COR-L47 (cell line): ENCODE measurements around the gene TSPAN9.

Experiments used
- DNase-seq: peaks from one replicate; lab custom pipeline; 2025; lab: John Stamatoyannopoulos, UW

TSPAN9 gene

DNA sequence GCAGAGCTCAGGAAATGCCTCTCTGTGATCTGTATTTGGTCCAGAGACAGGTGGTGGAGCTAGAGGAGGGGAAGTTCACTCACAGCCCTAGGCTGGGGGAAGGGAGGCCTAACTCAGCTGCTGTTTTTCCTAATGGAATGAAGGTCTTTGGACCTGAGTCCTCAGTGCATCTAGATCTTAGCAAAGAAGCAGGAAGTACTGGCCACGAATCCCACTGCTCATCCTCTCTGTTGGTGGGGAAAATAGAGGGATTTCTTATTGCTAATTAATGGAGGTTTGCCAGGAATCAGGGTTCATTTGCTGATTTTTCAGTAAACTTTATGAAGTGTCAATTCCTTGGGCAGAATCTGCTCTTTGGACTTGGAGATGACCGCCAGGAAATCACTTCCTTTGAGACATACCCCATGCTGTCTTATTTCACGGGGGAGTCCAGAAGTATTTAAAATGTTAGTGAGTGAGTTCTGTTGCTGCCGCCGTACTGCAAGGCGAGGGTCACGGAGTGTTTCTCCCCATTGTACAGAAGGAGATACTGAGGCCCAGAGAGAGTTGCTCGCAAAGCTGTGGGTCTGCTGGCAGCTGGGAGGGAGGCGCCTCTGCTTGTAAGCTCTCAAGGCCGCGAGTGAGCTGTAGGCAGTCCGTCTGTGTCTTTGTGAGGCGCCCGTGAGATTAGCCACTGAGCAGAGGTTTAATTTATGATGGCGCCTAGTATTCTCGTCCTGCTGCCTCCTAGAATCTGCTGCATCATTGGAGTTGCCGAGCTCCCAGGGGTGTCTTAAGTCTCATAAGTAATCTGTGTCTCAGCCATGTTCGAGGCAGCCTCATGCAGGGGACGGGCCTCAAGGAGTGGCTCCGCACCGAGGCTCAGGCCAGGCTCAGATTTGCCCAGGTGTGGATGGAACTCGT, 88.2 kb downstream of the TSPAN9 start:
- DNase-seq = no peak

DNA sequence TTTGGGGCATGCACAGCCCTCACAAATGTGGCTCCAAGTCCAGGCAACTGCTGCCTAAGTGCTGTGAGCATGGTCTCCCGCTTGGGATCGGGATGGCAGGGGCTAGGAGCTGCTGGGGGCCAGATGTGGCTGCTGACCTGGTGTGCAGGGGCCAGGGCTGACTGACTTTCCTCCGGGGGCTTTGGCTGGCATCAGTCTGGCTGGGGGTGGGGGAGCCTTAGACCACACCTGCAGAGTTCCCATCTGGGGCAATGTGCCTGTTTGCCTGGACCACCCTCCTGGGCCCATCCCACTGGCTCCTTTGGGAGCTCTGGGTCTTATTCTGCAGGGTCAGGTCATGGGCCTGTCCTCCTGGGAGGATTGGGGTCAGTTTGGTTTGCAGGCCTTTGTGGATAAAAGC, 90.5 kb downstream of the TSPAN9 start:
- DNase-seq = no peak

DNA sequence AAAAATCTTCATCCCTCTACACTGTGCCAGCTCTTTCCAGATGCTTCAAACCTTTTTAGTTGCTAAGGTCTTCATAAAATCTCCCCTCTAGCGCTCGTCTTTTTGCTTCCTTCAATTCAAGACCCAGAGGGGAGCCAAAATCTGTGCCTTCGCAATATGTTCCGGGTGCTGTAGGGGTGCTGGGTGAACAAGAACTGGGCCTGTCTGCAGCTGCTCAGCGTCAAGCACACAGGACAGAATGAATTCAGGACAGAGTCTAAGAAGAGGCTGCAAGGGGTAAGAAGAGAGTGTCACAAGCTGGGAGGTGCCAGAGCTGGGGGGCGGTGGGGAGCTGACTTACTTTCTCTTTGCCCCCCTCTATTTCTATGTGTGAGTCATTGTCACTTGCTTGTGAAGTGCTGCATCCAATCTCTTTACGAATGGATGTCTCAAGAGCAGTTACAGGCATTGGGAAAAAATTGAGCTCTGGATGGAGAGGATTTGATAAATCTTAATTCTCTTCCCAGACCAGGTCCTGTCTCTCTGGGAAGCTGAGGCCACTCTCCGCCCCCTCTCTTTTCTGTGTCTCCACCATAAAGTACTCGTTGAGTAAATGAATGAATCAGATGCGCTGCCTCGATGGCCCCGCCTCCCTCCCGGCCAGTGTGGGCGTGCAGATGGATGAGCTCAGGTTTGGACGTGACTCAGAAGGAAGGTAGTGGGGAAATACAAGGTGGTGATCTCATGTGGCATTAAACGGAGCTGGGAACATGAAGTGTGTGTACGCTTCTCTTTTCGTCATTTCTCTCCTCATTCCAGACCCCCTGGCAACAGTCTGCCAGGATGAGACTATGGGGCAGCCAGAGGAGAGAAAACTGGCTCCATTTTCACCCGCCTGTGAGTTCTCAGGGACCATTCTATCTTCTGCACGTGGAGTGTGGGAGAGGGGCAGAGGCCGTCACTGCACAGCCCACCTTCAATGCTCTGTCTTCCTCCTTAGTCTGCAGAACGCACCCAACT, 91.3 kb downstream of the TSPAN9 start:
- no peak for DNase-seq

DNA sequence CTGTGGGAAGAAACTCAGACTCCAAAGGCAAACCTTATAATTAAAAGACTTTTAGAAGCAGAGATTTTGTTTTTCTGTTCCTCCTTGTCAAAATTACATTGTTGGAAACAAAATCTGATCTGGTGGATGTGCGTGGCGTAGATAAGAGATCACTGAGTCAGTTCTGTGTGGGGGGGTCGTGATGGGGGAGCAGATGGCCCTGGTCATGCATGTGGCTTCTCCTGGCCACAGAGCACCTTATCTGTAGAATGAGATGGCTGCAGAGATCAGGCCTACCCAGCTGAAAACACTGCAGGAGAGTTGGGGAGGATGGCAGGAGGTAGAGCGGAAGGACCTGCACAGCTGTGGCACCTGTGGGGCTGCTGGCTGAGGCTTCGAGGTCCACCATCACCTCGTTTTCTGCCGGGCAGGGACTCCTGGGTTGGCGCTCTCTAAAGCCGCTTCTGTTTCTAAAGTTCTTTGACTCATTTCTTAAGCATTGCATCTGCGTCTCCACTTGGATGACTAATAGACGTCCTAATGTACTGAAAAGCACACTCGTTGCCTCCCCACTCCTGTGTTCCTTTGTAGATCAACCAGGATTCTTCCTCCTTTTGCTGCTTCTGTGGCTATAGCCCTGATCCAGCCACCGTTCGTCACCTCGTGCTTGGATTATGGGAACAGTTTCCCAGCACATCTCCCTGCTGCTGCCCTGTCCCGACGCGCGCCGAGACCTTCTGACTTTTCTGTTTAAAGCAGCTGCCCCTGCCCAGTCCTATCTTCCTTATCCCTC, 93.4 kb downstream of the TSPAN9 start:
- DNase-seq = no peak

DNA sequence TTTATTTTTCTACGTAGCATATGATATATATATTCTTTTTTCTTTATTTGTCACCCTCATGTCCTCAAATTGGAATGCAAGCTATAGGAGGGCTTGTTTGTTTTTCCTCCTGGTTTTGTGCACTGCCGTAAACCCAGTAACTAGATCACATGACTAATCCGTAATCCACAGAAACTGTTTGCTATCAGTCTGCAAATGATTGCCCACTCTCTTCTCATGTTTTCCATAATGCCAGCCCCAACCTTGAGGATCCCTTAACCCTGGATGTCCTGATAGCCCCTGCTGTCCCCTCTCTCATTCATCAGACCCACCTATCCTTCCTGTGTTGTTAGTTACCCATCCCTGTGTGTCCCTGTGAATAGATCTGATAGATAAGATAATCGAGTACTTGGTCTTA, 94.0 kb downstream of the TSPAN9 start:
- DNase-seq = no peak

DNA sequence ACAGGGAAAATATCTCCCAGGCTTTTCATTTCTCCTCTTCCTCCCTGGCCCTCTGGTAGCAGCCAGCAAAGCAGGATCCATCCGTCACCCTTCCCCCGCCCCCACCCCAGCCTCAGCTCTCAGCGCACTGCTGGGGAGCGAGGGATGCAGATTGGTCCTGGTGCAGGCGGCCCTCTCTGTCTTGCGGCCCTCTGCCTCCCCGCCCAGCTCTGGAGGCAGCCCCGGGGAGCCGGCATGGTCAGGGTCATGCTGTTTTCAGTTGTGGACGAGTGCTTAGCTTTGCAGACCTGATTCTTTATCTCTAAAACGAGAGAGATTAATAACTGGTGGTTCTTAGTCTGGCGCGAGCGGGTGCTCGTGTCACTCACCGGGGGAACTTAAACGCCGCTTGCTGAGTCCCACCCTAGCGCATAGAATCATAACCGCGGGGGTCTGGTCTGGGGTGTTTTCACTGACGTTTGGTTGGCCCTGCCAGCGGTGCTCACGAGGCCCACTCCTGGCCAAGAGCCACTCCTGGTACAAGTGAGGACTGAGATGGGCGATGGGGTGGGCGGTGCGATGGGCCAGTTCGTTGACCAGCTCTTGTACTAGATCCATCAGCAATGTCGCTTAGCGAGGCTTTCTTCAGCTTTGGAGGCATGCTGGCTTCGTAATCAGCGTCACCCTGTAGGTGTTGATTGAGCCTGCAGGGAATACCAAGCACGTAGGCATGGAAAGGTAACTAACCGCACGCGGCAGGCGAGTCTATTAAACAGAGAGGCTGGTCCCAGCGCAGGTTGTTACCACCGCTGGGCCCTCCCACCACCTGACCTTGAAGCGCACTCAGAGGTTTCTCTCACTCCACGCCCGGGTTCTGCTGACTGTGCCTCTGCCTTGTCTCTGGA, 95.2 kb downstream of the TSPAN9 start:
- DNase-seq = no peak

DNA sequence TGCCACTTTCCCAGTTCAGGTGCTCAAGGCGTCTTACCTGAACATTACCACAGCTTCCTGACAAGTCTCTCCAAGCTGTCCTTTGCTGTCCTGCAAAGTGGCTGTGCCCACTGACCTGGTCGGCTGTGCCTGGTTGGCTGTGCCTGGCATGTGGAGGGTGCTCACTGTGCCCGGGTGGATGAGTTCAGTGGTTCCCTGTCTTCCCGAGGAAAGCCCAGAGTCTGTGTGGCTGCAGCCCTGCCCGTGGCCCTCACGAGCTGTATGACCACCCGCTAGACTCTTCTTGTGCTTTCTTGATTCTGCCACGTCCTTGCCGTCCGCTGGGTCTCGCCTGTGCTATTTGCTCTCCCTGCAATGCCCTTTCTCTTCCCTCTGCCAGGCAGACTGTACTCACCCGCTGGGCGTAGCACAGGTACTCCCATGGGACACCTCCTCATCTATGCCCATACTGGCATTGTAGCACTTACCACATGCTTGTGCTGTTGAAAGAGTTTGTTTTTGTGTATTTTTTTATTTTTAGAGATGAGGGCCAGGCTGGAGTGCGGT, 95.9 kb downstream of the TSPAN9 start:
- no peak for DNase-seq

DNA sequence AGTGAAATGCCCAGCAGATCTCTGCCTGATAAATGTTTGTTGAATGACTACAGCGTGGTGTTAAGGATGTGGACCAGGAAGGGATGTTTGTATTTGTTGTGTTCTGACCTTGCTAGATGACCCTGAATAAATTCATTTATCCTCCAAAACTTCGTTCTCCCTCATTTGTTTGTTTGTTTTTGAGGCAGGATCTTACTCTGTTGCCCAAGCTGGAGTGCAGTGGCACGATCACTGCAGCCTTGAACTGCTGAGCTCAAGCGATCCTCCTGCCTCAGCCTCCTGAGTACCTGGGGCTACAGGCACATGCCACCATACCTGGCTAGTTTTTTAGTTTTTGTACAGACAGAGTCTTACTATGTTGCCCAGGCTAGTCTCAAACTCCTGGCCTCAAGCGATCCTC, 96.7 kb downstream of the TSPAN9 start:
- no peak for DNase-seq

DNA sequence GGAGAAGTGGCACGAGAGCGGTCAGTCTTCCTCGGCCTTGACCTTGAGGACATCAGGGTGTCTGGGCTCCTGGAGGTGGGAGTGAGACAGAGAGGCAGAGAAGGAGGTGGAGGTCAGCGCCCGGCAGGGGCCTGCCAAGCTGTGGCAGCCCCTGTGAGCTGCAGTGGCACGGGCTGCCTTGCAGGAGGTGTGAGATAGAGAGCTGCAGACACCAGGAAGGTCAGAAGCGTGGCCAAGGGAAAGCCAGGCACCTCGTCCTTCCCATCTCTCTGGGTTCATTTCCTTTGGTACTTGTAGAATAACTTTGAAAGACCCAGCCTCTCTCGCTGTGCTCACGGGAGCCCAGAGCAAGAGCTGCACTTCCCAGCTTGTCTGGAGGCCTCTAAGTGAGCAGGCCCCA, 98.1 kb downstream of the TSPAN9 start:
- no peak for DNase-seq

DNA sequence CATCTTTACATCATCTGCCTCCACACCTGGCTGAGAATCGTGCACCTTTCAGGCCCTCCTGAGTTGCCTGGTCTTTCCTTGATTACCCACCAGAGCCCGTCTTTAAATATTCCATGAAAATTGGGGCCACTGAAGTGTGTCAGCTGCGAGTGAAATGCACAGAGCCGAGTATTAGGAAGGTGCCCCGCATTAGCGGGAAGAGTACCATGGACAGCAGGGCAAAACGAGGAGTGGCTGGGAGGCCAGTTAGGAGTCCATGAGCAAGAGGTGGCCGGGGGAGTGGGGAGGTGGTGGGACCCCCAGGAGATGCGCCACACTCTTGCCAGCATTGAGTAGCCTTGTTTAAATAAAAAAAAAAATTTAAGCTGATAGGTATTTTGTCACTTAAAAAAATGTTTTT, 99.6 kb downstream of the TSPAN9 start:
- DNase-seq = no peak

DNA sequence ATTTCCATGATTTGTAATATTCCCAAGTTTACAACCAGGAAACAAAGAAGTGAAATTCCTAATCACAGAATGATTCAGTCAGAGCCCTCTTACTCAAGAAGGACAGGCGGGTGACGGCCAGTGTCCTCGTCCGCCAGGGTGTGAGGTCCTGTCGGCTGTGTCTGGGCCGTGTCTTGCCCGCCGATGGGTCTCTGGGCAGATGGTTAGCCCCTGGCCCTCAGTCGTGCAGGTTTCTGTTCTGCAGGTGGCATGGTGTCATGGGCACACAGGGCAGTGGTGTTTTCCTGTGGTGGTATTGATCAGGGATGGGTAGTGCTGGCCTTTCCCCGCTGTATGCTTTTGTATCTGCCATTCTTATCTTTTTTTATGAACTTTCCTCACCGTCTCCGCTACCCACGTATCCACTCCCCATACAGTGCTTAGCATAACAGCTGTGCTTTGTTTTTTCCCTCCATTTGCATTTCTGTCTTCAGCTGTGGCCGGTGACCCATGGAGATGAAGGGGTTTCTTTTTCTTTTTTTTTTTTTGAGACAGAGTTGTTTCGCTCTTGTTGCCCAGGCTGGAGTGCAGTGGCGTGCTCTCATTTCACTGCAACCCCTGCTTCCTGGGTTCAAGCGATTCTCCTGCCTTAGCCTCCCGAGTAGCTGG, 100.7 kb downstream of the TSPAN9 start:
- no peak for DNase-seq

DNA sequence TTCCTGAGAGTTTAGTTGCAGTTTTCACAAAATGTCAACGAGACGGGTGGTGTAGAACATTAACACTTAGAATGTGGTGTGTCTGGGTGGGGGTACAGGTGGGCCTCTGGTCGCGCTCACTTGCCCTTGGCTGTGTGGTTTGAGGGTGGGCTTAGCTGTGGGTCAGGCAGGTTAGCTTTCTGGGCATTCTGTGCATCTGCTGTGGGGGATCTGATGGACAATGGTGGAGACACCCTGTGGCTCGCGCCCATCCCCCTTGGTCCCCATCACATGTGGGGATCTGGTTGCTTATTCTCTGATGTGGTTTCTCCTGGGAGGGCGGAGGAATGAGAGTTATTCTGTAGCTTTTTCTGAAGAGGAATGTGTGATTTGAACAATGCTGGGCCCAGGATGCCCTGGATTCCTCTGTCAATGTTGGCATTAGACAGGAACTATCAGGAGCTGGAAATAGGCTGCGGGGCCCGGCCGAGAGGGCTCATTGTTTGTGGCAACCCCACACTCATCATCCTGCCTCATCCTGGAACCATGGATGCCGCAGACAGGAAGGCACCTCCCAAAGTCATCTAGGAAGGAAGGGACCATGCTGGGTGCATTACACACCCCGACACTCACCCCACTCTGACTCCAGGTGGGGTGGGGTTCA, 101.6 kb downstream of the TSPAN9 start:
- DNase-seq = peak; percentile 33

DNA sequence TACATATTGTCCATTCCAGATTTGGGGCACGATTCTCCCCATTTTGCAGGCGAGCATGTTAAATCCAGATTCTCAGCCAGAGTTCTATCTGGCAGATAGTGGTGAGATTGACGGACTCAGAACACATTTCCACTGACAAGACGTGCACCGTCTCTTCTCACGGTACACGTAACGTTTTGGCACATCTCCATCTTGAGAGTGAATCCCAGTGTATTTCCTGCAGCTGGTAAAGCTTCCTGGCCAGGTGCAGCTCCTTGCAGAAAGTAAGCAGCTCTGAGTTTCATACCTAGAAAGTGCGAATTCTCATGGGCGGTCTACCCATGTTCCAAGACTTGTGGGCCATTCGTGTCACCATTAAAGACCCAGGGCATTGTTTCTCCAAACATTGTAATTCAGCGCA, 102.6 kb downstream of the TSPAN9 start:
- DNase-seq = peak; percentile 61

DNA sequence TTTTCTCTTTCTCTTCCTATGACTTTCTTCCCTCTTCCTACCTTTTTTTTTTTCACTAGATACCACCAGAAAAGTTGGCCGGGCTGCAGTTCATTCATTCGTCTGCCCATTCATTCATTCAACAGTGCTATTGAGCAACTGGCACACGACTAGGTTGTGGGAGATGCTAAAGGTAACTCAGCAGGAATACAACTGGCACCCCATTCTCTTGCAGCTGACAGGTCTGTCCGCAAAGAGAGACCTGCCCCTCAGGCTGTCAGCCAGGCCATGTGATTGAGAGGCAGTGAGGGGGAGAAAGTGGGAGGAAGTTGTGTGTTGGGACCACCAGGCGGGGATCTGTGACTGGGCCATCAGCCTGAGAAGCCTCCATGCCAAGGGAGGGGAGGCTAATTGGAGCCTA, 105.2 kb downstream of the TSPAN9 start:
- no peak for DNase-seq

DNA sequence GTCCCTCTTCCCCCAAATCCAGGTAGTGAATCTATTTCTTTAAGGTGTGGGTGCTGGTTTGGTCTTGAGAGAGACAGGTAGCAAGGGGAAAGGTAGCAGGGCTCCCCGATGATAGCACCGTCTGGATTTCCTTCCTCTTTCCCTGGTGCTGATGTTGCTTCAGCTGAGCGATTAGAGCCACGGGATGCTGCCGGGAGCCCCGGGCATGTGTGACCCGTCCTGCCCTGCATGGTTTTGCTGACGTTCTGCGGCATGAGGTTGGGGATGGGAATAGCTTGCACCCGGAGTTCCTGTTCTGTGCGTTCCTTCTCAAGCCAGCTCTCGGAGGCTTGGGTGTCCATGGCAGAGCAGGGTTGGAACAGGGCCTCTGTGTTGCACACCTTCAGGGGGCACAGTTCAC, 107.3 kb downstream of the TSPAN9 start:
- no peak for DNase-seq

DNA sequence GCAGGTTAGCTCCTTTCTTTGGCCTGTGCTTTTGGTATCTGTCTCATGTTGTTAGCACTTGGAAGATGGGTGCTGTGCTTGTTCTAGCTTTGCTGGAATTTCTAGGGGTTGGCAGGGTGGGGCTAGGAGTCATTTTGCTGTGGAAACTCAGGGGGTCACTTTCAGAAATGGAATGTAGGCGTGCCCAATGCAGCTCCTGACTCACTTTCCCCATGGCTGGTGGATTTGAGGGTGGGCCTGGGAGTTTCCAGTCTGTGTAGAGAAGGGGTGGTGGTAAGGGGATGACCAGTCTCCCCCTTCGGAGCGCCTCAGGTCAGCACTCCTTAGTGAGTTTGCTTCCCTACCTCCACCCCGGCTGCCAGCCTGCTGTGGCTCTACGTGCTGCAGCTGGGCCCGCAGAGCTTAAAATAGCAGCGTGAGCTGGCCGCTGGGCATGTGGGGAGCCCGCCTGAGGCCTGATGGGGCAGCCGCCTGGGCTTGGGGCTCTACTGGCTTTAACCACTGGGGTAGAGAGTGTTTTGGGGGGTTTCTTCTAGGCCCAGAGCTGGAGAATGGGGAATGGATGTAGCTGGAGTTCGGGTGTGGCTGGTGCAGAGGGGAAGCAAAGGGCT, 108.2 kb downstream of the TSPAN9 start:
- DNase-seq = no peak

DNA sequence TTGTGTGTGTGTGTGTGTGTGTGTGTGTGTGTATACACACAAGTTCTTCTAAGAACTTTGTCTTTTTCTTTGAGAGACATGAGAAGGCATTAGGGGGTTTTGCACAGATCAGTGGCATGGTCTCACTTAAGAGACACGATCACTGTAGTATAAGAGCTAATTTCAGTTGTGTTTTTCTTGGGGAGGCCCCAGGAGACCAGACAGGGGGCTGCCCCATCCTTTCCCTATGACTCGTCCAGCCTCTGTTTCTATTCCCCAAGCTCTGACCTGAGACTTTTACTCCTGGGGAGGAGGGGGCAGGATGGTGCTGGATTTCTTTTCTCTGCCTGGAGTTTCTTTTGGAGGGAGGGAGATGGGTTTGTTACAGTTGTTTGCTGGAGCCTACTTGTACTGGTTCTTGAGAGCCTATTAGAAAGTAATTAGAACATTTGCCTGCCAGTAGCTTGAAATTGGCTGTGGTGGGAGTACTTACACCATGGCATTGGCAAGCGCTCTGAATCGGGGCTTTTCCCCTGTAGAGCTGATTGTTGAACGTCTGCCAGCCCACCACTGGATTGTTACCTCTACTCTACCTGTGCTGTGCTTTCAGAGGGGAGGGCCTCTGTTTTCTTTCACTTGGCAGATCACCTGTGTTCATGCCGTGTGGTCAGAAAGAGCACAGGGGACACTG, 109.5 kb downstream of the TSPAN9 start:
- no peak for DNase-seq

DNA sequence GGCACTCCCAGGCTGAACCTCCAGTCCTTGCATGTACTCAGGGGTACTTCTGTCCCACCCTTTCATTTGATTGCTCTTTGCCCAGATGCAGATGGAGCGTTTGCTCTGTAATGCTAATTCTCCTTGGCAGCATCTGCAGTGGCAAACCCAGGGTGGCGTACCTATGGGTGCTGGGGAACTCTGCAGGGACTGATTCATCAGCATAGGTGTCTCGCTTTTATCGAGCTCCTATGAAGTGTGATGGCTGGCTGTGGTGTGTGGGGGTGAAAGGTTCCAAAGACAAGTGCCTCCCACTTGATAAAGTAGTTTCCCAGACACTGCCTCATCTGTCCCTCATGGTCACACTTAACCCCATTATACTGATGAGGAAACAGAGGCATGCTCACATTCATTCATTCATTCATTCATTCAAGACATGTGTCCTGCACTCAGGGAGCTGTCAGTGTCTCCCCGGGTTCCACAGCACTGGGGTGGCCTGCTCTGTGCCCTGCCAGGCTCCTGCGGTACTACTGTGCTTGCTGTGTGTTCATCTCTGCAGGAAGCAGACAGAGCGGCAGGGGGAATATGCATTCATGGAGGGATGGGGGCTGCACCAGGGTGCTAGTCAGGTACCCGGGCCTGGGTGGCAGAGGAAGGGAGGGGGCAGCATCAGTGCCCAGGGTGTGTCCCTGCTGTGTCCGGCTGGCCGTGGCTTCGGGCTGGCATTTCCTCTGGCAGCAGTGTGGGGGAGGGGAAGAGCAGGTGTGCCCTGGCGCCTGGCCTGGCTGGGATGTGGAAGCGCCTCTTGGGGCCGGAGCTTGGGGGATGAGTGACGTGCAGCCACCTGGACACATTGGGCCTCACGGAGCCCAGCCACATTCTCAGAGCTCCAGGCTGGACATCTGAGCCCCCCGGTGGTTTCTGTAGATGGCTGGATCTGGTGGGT, 110.9 kb downstream of the TSPAN9 start:
- peak; percentile 61 for DNase-seq
